Measurements from ENCODE around the gene CMTM8.

Gene CMTM8

DNA sequence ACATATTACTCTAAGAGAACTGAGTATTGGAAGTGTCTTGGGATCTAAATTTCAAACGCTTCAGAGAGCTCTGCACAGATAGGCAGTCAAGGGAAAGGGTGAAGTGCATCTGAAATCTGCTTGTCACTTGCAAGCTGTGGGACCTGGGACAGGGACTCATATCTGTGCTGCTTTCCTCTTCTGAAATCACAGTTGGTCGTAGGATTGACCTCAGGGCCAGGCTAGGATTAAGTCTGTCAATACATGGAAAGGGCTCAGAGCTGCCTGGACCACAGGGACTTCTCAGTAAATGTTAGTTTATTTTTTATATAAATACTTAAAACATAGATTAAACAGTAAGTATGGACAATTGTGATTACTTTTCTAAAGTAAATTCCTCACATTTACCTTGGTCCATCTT, 78.5 kb downstream of the CMTM8 start:
- H3K4ac ChIP-seq (ENCODE audit: low read length): no peak overlapping the region
- no peak overlapping the region for H4K8ac ChIP-seq (ENCODE audit: low read depth, low read length)
- no peak overlapping the region for H4K91ac ChIP-seq (ENCODE audit: low read depth, low read length, poor library complexity)
- no peak overlapping the region for H2AK5ac ChIP-seq (ENCODE audit: low read depth, low read length)
- no peak overlapping the region for H2BK5ac ChIP-seq (ENCODE audit: low read length)
- H3K4me2 ChIP-seq (ENCODE audit: insufficient read depth, low read length, poor library complexity, severe bottlenecking): no peak overlapping the region
- H3K14ac ChIP-seq (ENCODE audit: low read length): no peak overlapping the region
- no peak overlapping the region for H3K23ac ChIP-seq (ENCODE audit: low read depth, low read length, poor library complexity)
- H3K18ac ChIP-seq (ENCODE audit: low read length): no peak overlapping the region
- peak overlapping the region; percentile 27 for H2AFZ ChIP-seq (ENCODE audit: low read length)
- no peak overlapping the region for H2BK120ac ChIP-seq (ENCODE audit: low read depth, low read length)
- no peaks in the 10 kb centered on the region for H3K36me3 ChIP-seq (replicated peaks in 1 of 2; ENCODE audit: control insufficient read depth in 2 of 2, insufficient read depth in 2 of 2, low read length in 2 of 2)
- no peaks in the 10 kb centered on the region for H3K79me1 ChIP-seq (ENCODE audit: low read depth, low read length)
- peak overlapping the region; percentile 59 for H3K27ac ChIP-seq (replicated peaks; ENCODE audit: low read length)
- H2BK15ac ChIP-seq (ENCODE audit: low read length): no peak overlapping the region
- H3K9me3 ChIP-seq (replicated peaks in 1 of 2; ENCODE audit: control insufficient read depth in 2 of 2, insufficient read depth in 1 of 2, low read depth in 1 of 2, low read length in 2 of 2): peaks cover 2 to 3% of the 10 kb centered on the region in 2 donors
- H3K4me1 ChIP-seq (ENCODE audit: control insufficient read depth in 2 of 2, insufficient read depth in 1 of 2, low read depth in 1 of 2, low read length in 2 of 2): peaks cover 11 to 24% of the 10 kb centered on the region in 2 donors
- no peaks in the 10 kb centered on the region for H3K27me3 ChIP-seq (ENCODE audit: control insufficient read depth in 3 of 3, insufficient read depth in 3 of 3, low read depth in 1 of 3, low read length in 3 of 3)
- no peak overlapping the region for H3K9ac ChIP-seq (ENCODE audit: low read depth, low read length, poor library complexity)
- no peak overlapping the region for H3K4me3 ChIP-seq (ENCODE audit: low read length in 2 of 2)
- WGBS, 2 donors (ENCODE audit: extremely low coverage in 2 of 2, insufficient read length in 2 of 2, insufficient replicate concordance in 1 of 2): no CpG with 5 or more reads among the region's 2 CpGs
- DNase-seq (ENCODE audit: low spot score): no peak
- no peak overlapping the region for H2BK12ac ChIP-seq (ENCODE audit: low read length)

DNA sequence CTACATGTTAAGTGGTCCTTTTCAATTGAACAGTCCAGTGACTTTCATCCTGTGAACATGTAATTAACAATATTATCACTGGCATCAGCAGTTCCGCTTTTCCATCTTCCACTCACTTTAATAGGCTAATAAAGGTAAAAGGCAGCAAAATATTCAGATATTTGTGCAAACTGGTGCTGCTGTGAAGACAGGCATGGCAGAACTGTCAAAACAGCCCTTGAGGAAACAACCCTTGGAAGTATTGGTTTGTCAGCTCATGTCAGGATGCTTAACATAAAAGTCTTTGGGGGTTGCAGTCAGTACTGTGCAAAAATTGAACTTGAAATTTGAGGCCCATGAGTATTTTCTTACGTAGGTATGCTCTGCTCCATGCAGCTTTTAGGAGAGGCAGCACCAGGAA, 81.1 kb downstream of the CMTM8 start:
- no peak overlapping the region for H3K23ac ChIP-seq (ENCODE audit: low read depth, low read length, poor library complexity)
- no peak overlapping the region for H2AFZ ChIP-seq (ENCODE audit: low read length)
- no CpG with 5 or more reads among the region's 2 CpGs for WGBS, 2 donors (ENCODE audit: extremely low coverage in 2 of 2, insufficient read length in 2 of 2, insufficient replicate concordance in 1 of 2)
- H3K4ac ChIP-seq (ENCODE audit: low read length): no peak overlapping the region
- no peak overlapping the region for H3K4me2 ChIP-seq (ENCODE audit: insufficient read depth, low read length, poor library complexity, severe bottlenecking)
- H3K27me3 ChIP-seq (ENCODE audit: control insufficient read depth in 3 of 3, insufficient read depth in 3 of 3, low read depth in 1 of 3, low read length in 3 of 3): no peaks in the 10 kb centered on the region
- H3K9me3 ChIP-seq (replicated peaks in 1 of 2; ENCODE audit: control insufficient read depth in 2 of 2, insufficient read depth in 1 of 2, low read depth in 1 of 2, low read length in 2 of 2): peaks cover 2 to 3% of the 10 kb centered on the region in 2 donors
- no peaks in the 10 kb centered on the region for H3K36me3 ChIP-seq (replicated peaks in 1 of 2; ENCODE audit: control insufficient read depth in 2 of 2, insufficient read depth in 2 of 2, low read length in 2 of 2)
- no peak overlapping the region for H3K4me3 ChIP-seq (ENCODE audit: low read length in 2 of 2)
- peaks cover 18 to 27% of the 10 kb centered on the region in 2 donors for H3K4me1 ChIP-seq (ENCODE audit: control insufficient read depth in 2 of 2, insufficient read depth in 1 of 2, low read depth in 1 of 2, low read length in 2 of 2)
- H2BK5ac ChIP-seq (ENCODE audit: low read length): no peak overlapping the region
- no peak overlapping the region for H2AK5ac ChIP-seq (ENCODE audit: low read depth, low read length)
- no peak overlapping the region for H2BK12ac ChIP-seq (ENCODE audit: low read length)
- no peak for DNase-seq (ENCODE audit: low spot score)
- H3K27ac ChIP-seq (replicated peaks; ENCODE audit: low read length): no peak overlapping the region
- no peak overlapping the region for H3K18ac ChIP-seq (ENCODE audit: low read length)
- no peak overlapping the region for H3K9ac ChIP-seq (ENCODE audit: low read depth, low read length, poor library complexity)
- no peak overlapping the region for H4K8ac ChIP-seq (ENCODE audit: low read depth, low read length)
- H4K91ac ChIP-seq (ENCODE audit: low read depth, low read length, poor library complexity): no peak overlapping the region
- no peak overlapping the region for H2BK15ac ChIP-seq (ENCODE audit: low read length)
- H3K79me1 ChIP-seq (ENCODE audit: low read depth, low read length): no peaks in the 10 kb centered on the region
- no peak overlapping the region for H2BK120ac ChIP-seq (ENCODE audit: low read depth, low read length)
- H3K14ac ChIP-seq (ENCODE audit: low read length): no peak overlapping the region

DNA sequence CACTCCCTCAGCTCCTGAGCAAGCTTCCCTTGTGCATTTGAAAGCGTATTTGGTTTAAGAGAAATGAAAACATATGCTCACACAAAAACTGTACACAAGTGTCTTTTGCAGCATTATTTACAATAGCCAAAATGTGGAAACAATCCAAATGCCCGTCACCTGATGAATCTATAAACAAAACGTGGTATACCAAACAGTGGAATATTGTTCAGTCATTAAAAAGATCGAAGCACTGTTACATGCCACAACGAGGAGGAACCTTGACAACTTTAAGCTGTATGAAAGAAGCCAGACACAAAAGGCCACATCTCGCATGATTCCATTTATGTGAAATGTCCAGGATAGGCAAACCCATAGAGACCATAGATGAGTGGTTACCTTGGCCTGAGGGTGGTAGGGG, 81.6 kb downstream of the CMTM8 start:
- Histone ChIP-seq H2BK12ac (ENCODE audit: low read length) (no peak overlapping the region), H3K36me3 (replicated peaks in 1 of 2; ENCODE audit: control insufficient read depth in 2 of 2, insufficient read depth in 2 of 2, low read length in 2 of 2) (no peaks in the 10 kb centered on the region), H2AFZ (ENCODE audit: low read length) (no peak overlapping the region), H3K23ac (ENCODE audit: low read depth, low read length, poor library complexity) (no peak overlapping the region), H2AK5ac (ENCODE audit: low read depth, low read length) (no peak overlapping the region), H3K9ac (ENCODE audit: low read depth, low read length, poor library complexity) (no peak overlapping the region), H3K27ac (replicated peaks; ENCODE audit: low read length) (peak overlapping the region; percentile 28), H4K8ac (ENCODE audit: low read depth, low read length) (no peak overlapping the region), H3K4me3 (ENCODE audit: low read length in 2 of 2) (no peak overlapping the region), H3K14ac (ENCODE audit: low read length) (no peak overlapping the region), H3K4ac (ENCODE audit: low read length) (no peak overlapping the region), H3K27me3 (ENCODE audit: control insufficient read depth in 3 of 3, insufficient read depth in 3 of 3, low read depth in 1 of 3, low read length in 3 of 3) (no peaks in the 10 kb centered on the region), H3K79me1 (ENCODE audit: low read depth, low read length) (no peaks in the 10 kb centered on the region), H3K18ac (ENCODE audit: low read length) (no peak overlapping the region), H4K91ac (ENCODE audit: low read depth, low read length, poor library complexity) (no peak overlapping the region), H3K4me2 (ENCODE audit: insufficient read depth, low read length, poor library complexity, severe bottlenecking) (no peak overlapping the region), H3K4me1 (ENCODE audit: control insufficient read depth in 2 of 2, insufficient read depth in 1 of 2, low read depth in 1 of 2, low read length in 2 of 2) (peaks cover 22 to 31% of the 10 kb centered on the region in 2 donors), H2BK5ac (ENCODE audit: low read length) (no peak overlapping the region), H3K9me3 (replicated peaks in 1 of 2; ENCODE audit: control insufficient read depth in 2 of 2, insufficient read depth in 1 of 2, low read depth in 1 of 2, low read length in 2 of 2) (peaks cover 2 to 3% of the 10 kb centered on the region in 2 donors), H2BK120ac (ENCODE audit: low read depth, low read length) (no peak overlapping the region), H2BK15ac (ENCODE audit: low read length) (no peak overlapping the region)
- no CpG with 5 or more reads among the region's 6 CpGs for WGBS, 2 donors (ENCODE audit: extremely low coverage in 2 of 2, insufficient read length in 2 of 2, insufficient replicate concordance in 1 of 2)
- DNase-seq (ENCODE audit: low spot score): no peak

DNA sequence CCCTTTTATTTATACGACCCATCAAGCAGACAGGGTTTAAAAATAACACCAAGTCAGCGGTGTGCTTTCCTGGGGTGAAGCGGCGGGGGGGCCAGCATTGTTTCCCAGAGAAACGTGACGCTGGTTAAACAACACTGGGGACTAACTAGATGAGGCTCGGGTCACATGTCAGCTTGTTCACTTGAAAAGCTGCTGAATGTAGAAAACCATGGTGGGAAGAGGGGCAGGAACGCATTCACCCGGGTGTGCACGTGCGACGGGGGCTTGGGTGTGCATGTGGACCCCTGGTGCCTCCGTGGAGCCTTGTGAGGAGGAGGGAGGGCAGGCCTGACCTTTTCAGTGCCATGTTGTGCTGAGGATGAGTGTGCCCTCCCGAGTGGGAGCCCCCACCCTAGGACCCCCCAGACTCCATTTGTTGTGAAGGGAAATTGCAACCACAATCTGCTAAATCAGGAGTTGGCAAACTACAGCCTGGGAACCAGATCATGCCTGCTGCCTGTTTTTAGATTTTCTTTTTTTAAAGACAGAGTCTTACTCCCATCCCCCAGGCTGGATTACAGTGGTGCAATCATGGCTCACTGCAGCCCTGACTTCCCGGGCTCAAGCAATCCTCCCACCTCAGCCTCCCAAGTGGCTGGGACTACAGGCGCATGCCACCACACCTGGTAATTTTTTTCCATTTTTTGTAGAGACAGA, 82.8 kb downstream of the CMTM8 start:
- Histone ChIP-seq H2BK12ac (ENCODE audit: low read length) (no peak overlapping the region), H3K9ac (ENCODE audit: low read depth, low read length, poor library complexity) (no peak overlapping the region), H3K4ac (ENCODE audit: low read length) (no peak overlapping the region), H3K9me3 (replicated peaks in 1 of 2; ENCODE audit: control insufficient read depth in 2 of 2, insufficient read depth in 1 of 2, low read depth in 1 of 2, low read length in 2 of 2) (no peaks in the 10 kb centered on the region), H2BK5ac (ENCODE audit: low read length) (no peak overlapping the region), H3K4me3 (ENCODE audit: low read length in 2 of 2) (peak overlapping the region in 1 of 2 donors; percentile 10), H3K23ac (ENCODE audit: low read depth, low read length, poor library complexity) (no peak overlapping the region), H3K79me1 (ENCODE audit: low read depth, low read length) (no peaks in the 10 kb centered on the region), H3K4me1 (ENCODE audit: control insufficient read depth in 2 of 2, insufficient read depth in 1 of 2, low read depth in 1 of 2, low read length in 2 of 2) (peaks cover 29 to 43% of the 10 kb centered on the region in 2 donors), H3K14ac (ENCODE audit: low read length) (no peak overlapping the region), H3K4me2 (ENCODE audit: insufficient read depth, low read length, poor library complexity, severe bottlenecking) (no peak overlapping the region), H2AFZ (ENCODE audit: low read length) (peak overlapping the region; percentile 82), H3K27me3 (ENCODE audit: control insufficient read depth in 3 of 3, insufficient read depth in 3 of 3, low read depth in 1 of 3, low read length in 3 of 3) (no peaks in the 10 kb centered on the region), H2BK15ac (ENCODE audit: low read length) (no peak overlapping the region), H2BK120ac (ENCODE audit: low read depth, low read length) (no peak overlapping the region), H3K36me3 (replicated peaks in 1 of 2; ENCODE audit: control insufficient read depth in 2 of 2, insufficient read depth in 2 of 2, low read length in 2 of 2) (no peaks in the 10 kb centered on the region), H4K8ac (ENCODE audit: low read depth, low read length) (no peak overlapping the region), H3K18ac (ENCODE audit: low read length) (peak overlapping the region; percentile 94), H2AK5ac (ENCODE audit: low read depth, low read length) (no peak overlapping the region), H3K27ac (replicated peaks; ENCODE audit: low read length) (peak overlapping the region; percentile 87), H4K91ac (ENCODE audit: low read depth, low read length, poor library complexity) (no peak overlapping the region)
- peak; percentile 56 for DNase-seq (ENCODE audit: low spot score)
- no CpG with 5 or more reads among the region's 16 CpGs for WGBS, 2 donors (ENCODE audit: extremely low coverage in 2 of 2, insufficient read length in 2 of 2, insufficient replicate concordance in 1 of 2)
